Measurements from ENCODE around the gene AKTIP.
"Not testable (repeated sequence)": the region's sequence is repeated elsewhere in the genome, so short reads cannot be mapped to it uniquely, and the experiment has no call there.

AKTIP gene

GRCh38 chr16:53502331-53503269 is at the start of gene AKTIP:
TSS of gene AKTIP (minus strand) at chr16:53503209. CDS start at chr16:53500259, 2,950 bp downstream.
- H3K4me3 ChIP-seq = peak within 1 kb of the TSS; percentile 65 to 94 (median 93)
- peak within 1 kb of the TSS; percentile 73 to 97 (median 90) for H3K27ac ChIP-seq

GRCh38 chr16:53549970-53550690 is 47.1 kb upstream of the AKTIP start:
- no peak overlapping the region for H3K4me3 ChIP-seq
- peak overlapping the region in 16 of 21 experiments; percentile 3 to 56 (median 18) for H3K27ac ChIP-seq

- Histone ChIP-seq H3K4me3 (no peak overlapping the region), H3K27ac (no peak overlapping the region)
These were observed 44.0 kb upstream of the AKTIP start for GRCh38 chr16:53546988-53547391.

- H3K27ac ChIP-seq = peak overlapping the region in 6 of 21 experiments; percentile 0 to 72 (median 49)
- no peak overlapping the region for H3K4me3 ChIP-seq
These were observed 42.4 kb upstream of the AKTIP start for GRCh38 chr16:53545433-53545832.

- H3K4me3 ChIP-seq = no peak overlapping the region
- no peak overlapping the region for H3K27ac ChIP-seq
These were observed 39.3 kb upstream of the AKTIP start for GRCh38 chr16:53542283-53542682.

GRCh38 chr16:53541326-53541725 is 38.3 kb upstream of the AKTIP start:
- Histone ChIP-seq H3K27ac (no peak overlapping the region), H3K4me3 (no peak overlapping the region)

GRCh38 chr16:53539759-53540718 is 37.0 kb upstream of the AKTIP start:
- not testable (repeated sequence) for H3K4me3 ChIP-seq, H3K27ac ChIP-seq

GRCh38 chr16:53539346-53539745 is 36.3 kb upstream of the AKTIP start:
- not testable (repeated sequence) for H3K27ac ChIP-seq, H3K4me3 ChIP-seq

- peak overlapping the region in 4 of 21 experiments; percentile 2 to 80 (median 50) for H3K27ac ChIP-seq
- H3K4me3 ChIP-seq = no peak overlapping the region
These were observed 34.6 kb upstream of the AKTIP start for GRCh38 chr16:53537626-53538025.

GRCh38 chr16:53534206-53534605 is 31.2 kb upstream of the AKTIP start:
- H3K4me3 ChIP-seq = no peak overlapping the region
- H3K27ac ChIP-seq = peak overlapping the region in 1 of 21 experiments; percentile 35

- no peak overlapping the region for H3K27ac ChIP-seq
- H3K4me3 ChIP-seq = no peak overlapping the region
These were observed 27.7 kb upstream of the AKTIP start for GRCh38 chr16:53530741-53531140.

- no peak overlapping the region for H3K27ac ChIP-seq
- no peak overlapping the region for H3K4me3 ChIP-seq
These were observed 27.0 kb upstream of the AKTIP start for GRCh38 chr16:53530046-53530445.

GRCh38 chr16:53529513-53529912 is 26.5 kb upstream of the AKTIP start:
- no peak overlapping the region for H3K4me3 ChIP-seq
- no peak overlapping the region for H3K27ac ChIP-seq

- H3K27ac ChIP-seq = no peak overlapping the region
- H3K4me3 ChIP-seq = no peak overlapping the region
These were observed 25.8 kb upstream of the AKTIP start for GRCh38 chr16:53528797-53529196.

- Histone ChIP-seq H3K27ac (no peak overlapping the region), H3K4me3 (no peak overlapping the region)
These were observed 21.1 kb upstream of the AKTIP start for GRCh38 chr16:53523971-53524548.

- Histone ChIP-seq H3K4me3 (no peak overlapping the region), H3K27ac (no peak overlapping the region)
These were observed 20.3 kb upstream of the AKTIP start for GRCh38 chr16:53523126-53523804.

GRCh38 chr16:53519417-53520091 is 16.5 kb upstream of the AKTIP start:
- peak overlapping the region in 20 of 21 experiments; percentile 47 to 90 (median 76) for H3K27ac ChIP-seq
- no peak overlapping the region for H3K4me3 ChIP-seq

Measured in skin epidermis (tissue), 12 donors.